Activated naive CD4-positive, alpha-beta T cell (primary cell): Measurements from ENCODE around the gene COPRS.
"Not testable (repeated sequence)": the region's sequence is repeated elsewhere in the genome, so short reads cannot be mapped to it uniquely, and the experiment has no call there.

Source experiments
- DNase-seq, 4 experiments: peaks; one replicate each; lab custom pipeline; 2025; lab: John Stamatoyannopoulos, UW

The COPRS gene

DNA sequence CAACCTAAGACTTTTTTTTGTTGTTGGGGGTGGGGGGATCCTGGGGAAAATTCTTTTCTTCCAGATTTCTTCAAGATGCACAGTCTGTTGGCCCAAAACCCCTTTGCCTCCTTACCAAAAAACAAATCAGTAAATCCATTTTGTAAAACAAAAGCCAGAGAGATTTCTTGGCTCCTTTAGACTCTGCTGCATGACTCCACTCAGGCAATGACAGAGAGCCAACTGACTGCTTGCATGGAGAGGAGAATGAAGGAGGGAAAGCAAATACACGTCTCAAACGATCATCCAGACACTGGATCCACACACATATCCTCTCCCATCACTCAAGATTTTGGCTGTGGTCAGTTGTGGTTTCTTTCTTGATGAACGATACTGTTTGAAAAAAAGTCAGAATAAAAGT, 13.8 kb downstream of the COPRS start:
- no peak for DNase-seq

DNA sequence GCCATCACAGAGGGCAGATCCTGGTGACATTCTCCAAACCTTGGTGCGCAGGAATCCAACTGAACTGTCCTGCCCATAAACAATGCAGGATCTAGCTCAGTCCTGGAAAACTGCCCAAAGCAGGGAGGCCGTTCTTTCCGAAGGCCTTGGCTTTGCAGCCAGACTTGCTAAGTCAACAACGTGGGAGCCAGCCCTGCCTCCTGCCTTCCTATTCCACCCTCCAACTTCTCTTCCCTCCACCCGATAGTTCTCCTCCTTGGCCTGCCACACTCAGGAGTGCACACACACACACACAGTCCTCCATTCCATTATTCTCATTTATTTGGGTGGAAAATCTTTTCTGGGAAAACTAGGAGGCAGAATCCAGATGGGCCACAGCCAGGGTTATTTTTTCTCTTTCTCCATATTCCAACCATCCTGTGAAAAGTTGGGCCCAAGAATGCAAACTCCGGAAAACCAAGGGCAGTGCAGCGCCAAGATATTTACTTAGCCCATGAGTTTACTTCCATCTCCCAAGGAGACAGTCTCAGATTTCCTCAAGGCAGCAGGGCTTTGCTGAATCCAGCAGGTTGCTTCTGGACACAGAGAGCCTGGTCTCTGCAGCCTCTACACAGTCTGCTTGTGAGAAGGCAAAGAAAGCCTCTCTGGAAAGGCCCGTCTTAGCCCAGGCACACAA, 15.8 kb downstream of the COPRS start:
- DNase-seq: no peak

DNA sequence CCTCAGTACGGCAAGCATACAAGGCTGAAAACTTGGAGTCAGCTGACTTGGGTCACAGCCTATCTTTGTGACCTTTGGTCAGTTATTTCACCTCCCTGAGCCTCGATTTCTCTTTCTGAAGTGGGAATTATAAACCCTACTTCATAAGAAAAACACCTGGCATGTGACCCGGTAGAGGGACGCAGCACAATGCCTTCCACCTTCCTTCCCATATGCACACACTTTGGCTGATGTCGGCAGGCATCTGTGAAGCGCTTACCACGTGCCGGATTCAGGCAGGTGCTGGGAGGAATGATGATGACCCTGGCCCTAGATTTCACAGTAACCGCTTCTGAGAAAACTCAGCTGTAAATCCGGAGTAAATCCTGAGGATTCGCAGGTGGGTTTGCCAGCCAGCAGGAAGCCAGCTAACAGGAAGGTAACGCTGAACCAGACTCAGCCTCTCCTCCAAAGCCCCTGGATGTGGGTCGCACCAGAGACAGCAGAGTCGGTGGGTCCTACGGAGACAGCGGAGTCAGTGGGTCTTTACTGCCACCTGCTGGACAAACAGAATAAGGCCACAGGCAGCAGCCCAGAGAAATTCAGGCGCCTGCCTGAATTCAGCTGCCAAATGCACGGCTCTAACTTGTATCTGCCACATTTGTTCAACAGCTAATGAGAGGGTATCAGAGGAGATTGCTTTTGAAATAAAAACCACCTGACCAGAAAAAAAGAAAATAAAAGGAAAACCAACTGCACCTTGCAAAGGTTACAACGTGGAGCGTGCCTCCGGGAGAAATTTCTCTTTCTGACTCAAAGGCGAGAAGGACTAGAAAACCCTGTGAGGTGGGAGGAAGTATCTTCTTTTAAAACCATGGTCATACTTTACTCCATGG, 16.6 kb downstream of the COPRS start:
- peak; percentile 5 to 45 (median 14) for DNase-seq

DNA sequence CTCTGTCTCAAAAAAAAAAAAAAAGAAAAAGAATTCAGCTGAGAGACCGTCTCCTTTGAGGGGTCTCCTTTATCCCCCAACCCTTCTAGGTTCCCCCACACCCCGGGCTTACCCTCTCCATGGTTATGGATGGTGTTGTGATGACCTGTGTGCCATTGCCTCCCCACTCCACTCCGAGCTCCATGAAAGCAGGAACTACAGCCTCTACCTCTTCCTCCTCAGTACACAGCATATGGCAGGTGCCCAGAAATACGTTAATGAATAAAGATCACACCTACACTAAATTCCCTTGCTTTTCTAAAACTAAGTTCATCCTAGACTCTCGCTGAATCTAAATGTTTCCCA, 17.2 kb downstream of the COPRS start:
- no peak for DNase-seq

DNA sequence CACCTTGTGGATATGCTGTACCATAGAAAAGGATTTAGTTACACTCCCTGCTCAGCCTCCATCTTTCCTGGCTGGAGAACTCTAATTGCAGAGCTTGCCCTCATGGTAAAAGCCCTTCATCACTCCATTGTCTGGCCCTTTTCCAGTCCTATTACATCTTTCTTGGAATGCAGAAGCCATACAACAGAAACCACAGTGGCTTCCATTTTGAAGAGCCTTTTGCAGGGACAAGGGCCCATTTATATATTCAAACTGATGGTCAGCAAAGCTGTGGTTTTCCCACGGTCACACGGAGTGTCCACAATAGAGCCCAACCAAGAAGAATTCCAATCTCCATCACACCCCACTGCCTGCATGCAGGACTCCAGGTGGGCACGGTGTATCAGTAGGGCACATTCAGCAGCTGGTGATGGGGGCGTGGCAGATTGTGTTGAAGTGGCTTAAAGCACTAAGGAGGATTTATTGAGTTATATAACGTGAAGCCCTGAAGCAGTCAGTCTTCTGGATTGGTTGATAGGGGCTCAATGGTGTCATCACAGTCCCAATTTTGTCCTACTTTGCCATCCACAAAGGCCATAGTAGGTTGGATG, 20.3 kb downstream of the COPRS start:
- DNase-seq: no peak

DNA sequence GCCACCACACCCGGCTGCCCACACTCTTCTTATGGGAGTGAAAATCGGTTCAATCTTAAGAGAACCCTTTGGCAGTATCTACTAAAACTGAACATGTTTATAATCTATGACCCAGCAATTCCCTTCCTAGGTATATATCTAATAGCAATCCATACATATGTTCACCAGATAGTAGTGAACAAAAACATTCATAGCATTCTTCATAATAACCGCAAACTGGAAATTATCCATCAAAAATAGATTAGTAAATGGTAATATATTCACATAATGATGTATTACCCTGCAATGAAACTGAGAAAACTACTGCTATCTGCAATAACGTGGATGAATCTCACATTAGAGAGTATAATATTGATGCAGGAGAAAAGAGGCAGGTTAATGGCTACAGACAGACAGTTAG, 23.1 kb downstream of the COPRS start:
- no peak for DNase-seq

DNA sequence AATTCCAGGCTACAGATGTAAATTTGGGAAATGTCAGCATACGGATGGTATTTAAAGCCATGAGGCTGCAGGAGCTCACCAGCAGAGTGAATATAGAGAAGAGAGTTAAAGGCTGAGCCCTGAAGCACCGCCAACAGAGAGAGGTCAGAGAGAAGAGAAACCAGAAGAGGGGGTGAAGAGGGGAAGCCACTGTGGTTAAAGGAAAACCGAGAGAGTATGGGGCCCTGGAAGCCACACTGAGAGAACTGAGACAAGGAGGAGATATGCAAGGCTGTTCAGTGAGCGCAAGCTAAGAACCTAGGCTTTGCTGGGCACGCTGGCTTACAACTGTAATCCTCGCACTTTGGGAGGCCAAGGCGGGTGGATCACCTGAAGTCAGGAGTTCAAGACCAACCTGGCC, 24.6 kb downstream of the COPRS start:
- no peak for DNase-seq

DNA sequence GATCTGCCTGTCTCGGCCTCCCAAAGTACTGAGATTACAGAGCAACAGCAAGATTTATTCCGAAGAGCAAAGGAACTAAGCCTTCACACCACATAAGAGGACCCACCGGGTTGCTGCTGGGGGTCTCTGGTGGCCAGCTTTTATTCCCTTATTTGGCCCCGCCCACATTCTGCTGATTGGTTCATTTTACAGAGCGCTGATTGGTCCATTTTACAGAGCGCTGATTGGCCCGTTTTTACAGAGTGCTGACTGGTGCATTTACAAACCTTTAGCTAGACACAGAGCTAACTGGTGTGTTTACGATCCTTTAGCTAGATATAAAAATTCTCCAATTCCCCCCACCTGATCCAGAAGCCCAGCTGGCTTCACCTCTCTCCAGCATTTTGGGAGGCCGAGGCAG, 26.3 kb downstream of the COPRS start:
- no peak for DNase-seq

DNA sequence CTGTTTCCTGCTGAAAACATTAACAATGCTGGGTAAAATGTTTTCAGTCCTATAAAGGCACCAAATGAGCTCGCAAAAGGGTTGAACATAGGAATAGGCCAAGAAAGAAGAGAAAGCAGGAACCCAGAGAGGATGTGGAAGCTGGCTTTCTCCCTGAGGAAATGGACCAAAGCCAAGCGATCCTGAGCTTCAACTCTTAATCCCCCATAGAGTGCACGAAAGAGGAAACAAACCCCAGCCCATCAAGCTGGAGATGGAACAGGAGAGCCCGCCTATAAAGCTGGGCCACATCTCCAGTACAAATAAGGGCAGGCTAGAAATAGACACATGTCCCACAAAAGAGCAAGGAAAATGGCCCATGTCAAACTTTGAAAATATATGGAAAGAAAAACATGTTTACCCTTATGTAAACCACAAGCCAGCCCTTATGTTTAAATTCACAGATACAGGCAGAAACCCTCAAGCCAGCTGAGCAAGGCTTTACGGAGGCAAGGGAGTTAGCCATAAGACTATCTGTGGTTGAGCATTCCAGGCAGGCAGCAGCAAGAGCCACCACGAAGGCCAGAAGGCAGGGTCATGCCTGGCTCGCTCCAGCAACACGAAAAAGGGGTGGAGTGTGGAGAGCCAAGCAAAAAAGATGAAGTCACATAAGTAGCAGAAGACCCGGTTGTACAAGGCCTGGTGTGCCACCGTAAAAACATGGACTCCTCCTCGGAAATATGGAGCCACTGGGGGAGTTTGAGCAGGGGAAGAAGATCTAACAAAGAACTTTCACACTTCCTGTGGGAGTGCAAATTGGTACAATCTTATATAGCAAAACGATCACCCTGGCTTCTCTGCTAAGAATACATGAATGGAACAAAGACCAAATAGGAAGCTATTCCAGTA, 27.8 kb downstream of the COPRS start:
- no peak for DNase-seq

DNA sequence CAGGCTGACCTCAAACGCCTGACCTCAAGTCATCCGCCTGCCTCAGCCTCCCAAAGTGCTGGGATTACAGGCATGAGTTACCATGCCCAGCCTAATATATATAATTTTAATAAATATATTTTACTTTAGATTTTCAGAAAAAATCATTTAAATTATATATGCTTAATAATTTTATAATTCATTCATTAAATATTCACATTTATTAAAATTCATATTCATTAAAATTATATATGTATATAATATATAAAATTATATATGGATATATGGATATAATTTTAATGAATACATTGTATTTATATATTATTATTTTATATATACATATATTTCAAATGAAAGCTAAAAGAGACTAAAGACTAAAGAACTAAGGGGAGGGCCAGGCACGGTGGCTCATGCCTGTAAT, 29.4 kb downstream of the COPRS start:
- no peak for DNase-seq

DNA sequence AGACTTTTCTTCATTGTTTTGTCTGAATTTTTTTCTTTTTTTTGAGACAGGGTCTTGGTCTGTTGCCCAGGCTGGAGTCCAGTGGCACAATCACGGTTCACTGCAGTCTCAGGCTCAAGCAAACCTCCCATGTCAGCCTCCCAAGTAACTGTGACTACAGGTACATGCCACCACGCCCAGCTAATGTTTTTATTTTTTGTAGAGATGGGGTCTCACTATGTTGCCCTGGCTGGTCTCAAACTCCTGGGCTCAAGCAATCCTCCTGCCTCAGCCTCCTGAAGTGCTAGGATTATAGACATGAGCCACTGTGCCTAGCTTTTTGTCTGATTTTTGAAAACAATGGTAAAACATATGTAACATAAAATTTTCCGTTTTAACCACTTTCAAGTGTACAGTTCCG, 30.1 kb downstream of the COPRS start:
- not testable (repeated sequence) for DNase-seq

DNA sequence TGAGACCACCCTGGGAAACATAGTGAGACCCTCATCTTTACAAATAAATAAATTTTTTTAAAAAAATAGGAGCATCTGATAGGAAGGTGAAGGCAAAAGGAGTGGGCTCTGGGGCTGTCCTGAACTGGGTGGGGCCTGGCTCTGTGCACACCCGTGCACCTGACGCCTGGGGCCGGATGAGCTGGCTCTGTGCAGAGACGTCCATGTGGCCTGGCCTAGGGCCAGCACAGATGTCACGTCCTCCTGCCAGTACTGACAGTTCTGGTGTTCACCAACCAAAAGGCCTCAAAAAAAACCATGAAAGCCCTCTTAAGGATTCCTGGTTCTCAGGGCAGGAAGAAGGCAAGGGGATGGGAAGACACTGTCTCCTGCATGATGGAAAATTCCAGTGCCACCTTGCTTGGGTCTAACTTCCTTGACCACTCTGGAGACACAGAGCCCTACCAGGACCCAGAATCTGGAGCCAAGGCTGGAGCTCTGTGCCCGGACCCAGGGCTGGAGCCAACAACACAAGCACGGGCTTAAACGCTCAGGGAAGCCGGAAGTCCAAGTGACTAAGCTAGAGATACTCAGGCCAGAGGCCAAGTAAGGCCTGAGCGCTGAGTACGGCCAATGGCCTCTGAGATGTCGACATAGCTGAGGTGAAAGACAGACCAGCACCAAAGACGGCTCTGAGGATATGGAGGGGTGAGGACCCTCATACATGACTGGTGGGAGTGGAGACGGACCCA, 32.9 kb downstream of the COPRS start:
- no peak for DNase-seq

DNA sequence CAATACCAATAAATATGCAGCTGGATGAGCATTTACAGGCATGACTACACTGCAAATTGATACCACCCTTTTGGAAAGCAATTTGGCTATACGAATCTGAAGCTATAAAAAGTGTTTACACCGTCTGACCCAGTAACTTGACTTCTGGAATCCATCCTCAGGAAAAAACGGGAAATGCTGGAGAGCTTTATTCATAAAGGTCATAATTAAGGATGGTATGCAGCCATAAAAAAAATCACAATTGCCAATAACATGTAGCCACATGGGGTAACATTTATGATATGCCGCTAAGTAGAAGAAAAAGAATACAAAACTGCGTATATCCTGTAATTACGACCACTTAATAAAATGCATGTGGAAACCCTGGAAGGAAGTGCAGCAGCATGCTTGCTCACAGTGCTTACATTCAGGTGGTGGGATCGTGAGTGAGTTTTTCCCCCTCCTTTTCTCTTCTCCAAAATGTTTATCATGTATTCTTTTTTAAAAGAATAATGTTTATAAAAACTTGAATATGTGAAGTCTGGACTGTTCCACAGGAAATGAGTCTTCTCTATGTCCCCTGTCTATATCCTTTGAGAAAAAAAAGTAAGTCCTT, 34.2 kb downstream of the COPRS start:
- DNase-seq: no peak

DNA sequence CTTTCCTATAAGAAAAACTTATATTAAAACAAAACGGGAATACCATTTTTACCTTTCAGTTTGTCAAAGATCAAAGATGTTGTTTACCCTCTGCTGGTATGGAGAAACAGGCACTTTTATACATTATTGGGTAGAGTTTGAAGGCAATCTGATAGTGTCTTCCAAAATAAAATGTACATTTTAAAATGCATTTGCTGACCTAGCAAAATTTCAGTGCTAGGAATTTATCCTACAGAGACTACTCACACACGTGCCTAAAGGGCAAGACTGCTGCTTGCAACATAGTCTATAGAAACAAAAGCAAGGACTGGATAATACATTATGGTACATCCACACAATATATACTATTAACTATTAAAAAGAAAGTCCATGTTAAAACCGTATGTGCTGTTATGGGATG, 36.0 kb downstream of the COPRS start:
- DNase-seq: no peak

DNA sequence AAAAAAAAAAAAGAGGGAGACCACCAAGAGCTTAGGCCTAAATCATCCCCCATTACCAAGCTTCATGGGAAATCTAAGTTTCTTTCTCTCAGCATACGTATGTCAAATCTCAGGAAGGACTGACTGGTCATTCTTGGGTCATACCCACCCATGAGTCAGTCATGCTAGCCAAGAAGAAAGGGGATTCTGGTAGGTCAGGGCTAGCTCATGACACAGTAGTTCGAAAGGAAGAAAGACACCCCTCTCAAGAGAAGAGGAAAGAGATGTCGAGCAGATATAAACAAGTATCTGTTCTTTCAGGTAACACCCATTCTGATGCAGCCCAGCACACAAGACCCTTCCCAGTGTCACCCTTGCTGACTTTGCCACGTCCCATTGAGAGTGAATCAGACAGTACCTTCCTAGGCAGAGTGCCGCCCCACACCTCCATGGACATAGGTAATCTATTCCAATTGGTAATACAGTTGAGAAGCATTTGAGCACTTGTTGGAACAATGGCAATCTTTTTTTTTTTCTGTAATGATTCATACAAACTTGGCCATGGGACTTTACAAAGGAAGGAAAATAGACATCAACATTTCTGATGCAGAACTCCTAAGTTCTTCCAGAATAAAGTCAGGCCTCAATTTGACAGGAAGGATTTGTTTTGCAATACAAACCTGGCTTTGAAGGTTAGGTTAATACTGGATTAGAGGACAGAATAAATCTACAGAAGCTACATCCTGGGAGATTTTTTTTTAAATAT, 38.2 kb downstream of the COPRS start:
- DNase-seq: no peak

DNA sequence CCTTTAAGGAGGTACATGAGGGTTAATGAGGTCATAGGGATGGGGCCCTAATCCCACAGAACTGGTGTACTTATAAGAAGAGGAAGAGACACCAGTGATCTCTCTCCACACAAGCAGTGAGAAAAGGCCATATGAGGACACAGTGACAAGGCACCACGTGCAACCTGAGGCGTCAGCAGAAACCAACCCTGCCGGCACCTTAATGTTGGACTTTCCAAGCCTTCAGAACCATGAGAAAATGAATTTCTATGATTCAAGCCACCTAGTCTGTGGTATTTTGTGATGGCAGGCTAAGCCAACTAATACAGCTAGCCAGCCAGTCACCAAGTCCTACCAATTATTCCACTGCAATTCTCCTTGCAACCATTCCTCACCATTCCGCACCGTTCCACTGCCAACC, 39.5 kb downstream of the COPRS start:
- DNase-seq: no peak

DNA sequence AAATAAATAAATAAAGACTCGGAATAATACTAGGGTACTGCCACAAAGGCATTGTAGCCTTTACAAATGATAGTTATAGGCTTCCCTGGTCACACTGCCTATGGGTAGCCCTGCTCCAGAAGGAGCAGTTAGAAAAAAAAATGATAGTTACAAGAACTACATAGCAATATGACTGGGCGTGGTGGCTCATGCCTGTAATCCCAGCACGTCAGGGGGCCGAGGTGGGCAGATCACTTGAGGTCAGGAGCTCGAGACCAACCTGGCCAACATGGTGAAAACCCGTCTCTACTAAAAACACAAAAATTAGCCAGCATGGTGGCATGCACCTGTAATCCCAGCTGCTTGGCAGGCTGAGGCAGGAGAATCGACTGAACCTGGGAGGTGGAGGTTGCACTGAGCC, 40.2 kb downstream of the COPRS start:
- not testable (repeated sequence) for DNase-seq

DNA sequence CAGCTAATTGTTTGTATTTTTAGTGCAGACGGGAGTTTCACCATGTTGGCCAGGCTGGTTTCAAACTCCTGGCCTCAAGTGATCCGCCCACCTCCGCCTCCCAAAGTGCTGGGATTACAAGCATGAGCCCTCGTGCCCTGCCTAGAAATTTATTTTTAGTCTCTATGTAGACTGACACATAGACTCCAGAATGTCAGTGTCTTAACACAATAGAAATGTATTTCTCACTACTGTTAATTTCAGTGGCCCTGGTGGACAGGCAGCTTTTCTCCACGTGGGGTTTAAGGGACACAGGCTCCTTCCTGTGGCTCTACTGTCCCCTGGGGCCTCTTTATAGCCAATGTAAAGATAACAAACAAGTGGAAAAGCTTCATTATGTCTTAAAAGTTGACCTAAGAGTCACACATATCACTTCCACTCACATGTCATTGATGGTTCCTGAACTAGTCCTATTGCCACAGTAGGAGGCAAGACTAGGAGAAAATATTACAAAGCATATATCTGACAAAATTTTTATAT, 43.8 kb downstream of the COPRS start:
- DNase-seq: no peak

DNA sequence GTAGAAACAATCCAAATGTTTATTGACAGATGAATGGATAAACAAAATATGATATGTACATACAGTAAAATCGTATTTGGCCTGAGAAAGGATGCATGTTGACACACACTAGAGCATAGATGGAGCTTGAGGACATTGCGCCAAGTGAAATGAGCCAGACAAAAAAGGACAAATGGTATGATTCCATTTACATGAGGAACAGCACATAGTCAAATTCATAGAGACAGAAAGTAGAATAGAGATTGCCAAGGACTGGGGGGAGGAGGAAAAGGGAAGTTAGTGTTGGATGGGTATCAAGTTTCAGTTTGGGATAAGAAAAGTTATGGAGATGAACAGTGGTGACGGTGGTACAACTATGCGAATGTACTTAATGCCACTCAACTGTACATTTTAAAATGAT, 47.9 kb downstream of the COPRS start:
- DNase-seq: no peak

DNA sequence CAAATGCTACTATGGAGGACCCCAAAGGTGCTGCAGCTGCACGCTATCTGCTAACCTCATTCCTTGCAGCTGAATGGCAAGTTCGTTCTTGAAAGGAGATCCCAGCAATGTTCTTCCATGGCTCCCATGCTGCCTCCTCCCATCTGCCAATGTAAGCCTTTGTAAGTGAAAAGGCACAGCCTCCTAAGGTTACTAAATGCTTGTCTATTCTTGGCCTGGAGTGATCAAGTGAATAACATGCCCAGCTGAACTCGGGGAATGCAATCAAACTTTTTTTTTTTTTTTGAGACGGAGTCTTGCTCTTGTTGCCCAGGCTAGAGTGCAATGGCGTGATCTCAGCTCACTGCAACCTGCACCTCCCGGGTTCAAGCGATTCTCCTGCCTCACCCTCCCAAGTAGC, 49.2 kb downstream of the COPRS start:
- not testable (repeated sequence) for DNase-seq
